Colon (tissue), 2 donors: ENCODE measurements around the gene UBE3C.
"Not testable (repeated sequence)": the region's sequence is repeated elsewhere in the genome, so short reads cannot be mapped to it uniquely, and the experiment has no call there.

Source experiments
- FAIRE-seq: peaks from 2 replicates; lab custom pipeline; 2012; peaks lifted over from hg19 to GRCh38; lab: Jason Lieb, UNC
- donor health status: control.
- donor health status: control.

Gene UBE3C

DNA sequence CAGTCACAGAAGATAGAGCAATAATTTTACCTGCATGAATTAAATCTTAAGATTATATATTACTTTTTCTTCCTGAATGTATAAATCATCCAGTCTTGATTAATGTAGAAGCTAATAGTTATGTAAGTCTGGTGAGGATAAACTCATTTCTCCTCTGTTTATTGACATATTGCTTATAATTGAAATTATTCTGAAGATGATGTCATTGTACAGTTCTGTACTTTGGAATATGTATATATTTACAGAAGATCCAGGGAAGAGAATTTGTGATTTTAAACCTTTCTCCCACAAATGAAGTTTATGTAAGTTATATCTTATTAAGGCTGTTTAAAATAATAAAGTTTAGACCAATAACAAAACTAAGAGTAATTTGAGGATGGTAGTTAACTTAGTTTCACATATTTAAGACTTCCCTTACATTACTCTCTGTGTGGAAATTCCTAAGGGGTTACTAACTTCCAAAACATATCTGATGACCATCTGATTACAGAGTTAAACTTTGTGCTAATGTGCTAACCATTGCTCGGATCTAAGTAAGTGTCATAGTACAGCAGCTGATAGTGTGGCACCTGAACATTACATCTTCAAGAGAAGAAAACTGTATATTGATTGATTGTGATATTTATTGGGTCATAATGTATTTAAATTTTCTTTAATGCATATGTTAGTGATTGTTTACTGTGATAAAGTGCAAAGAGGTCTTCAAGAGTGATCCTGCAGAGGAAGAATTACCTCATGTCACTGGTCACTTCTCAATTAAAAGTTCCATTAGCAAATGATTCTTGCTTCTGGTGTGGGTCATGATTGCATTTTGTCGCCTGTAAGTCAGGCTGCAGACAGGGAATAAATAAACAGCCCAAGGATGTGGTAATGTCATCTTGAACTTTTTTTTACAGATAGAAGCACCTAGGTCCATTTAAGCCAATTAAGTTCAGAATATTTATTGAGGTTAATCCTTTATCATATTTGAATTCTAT, 96.9 kb downstream of the UBE3C start:
- no peak for FAIRE-seq

DNA sequence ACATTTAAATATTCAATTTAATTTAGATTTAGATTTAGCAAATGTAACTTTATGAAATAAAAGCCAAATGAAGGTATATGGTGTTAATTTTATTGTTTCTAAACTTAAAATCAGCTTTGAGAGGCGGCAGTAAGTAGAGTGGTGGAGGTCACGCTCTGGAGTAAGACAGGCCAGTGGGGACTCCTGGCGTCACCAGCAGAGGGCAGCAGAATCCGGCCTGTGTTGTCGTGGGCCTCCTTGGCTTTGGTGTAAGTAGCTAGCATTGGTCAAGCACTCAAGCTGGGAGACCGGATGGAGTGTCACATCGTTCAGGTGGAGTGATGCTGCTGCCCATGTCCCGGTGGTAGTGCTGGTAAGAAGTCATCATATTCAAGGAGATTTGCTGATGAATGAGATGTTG, 99.4 kb downstream of the UBE3C start:
- no peak for FAIRE-seq

DNA sequence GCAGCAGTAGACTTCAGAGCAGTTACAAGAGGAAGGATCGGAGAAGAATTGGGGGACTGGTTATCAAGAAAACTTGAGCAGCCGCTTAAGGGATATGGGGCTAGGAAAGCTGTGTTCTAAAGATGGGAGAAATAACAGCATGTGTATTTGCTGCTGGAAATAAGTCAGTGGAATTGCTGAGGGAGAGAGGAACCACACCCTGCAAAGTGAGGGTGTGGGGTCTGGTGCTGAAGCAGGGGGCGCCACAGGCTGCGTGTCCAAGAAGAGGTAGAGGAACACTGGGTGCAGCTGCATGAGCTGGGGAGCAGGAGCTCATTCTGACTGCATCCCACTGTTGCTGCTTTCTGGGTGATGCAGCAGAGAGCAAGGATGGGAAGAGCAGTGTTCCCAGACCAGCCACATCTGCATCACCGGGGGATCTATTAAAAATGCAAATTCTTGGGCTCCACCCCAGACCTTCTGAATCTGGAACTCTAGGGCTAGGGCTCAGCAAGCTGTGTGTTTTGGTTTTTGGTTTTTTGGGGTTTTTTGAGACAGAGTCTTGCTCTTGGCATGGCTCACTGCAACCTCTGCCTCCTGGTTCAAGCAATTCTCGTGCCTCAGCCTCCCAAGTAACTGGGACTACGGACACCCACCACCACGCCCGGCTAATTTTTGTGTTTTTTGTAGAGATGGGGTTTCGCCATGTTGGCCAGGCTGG, 101.0 kb downstream of the UBE3C start:
- FAIRE-seq = no peak

DNA sequence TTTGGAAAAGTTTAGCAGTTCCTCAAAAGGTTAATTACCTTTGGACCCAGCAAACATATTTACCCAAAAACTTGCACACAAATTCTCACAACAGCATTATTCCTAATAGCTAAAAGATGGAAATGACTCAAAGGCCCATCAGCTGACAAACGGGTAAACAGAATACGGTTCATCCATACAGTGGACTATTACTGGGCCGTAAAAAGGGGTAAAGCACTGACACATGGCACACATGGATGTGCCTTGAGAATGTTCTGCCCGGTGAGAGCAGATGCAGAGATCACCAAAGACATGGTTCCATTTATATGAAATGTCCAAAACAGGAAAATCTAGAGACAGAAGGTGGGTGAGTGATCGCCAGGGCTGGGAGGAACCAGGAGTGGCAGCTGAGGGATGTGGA, 102.9 kb downstream of the UBE3C start:
- no peak for FAIRE-seq

DNA sequence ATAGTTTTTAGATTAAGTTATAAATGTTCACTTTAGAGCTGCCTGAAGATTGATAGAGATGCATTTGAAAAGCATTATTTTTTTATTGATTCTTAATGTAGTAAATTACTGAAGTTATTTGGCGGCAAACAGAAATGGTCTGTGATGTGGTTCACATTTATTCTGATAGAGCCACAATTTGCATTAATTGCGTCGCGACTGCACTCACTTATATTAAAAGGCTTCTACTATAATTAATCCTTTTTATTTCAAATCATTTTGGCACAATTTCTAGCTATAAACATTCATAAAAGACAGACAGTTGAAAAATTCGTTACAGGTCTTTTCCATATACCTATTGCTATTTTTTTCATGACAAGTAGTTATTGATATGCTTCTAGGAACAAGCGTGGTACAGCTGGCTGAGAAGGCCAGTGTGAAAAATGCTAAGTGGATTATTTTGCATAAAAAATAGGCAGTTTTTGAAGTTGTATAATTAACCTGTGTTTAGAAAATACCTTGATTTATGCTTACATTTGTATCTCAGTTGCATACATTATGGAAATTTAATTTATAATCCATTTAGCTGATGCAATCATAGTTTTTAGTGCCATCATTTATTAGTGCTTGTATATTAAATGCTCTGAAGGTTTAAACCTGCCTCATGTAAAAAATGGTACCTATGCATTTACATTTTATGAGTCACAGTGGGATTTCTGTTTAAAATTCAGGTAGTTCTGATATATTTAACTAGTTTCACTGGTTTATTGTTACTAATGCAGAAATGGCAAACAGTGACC, 106.0 kb downstream of the UBE3C start:
- FAIRE-seq = no peak

DNA sequence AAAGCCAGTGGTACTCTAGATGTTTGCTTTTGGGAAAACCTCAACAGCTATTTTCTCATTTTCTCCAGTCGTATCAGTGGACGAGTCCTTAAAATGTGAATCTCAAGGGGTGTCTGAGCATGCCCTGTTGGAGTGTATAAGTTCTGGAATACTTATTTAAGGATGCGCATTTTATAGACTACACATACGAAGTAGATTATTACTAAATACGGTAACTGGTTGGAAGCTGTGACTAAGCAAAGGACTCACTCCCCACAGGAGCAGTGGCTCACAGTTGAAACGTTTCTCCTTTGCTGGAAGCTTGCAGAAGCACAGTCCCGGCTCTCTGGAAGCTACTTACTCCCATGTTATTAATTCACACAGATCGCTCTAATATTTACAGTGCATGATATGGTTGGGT, 107.3 kb downstream of the UBE3C start:
- FAIRE-seq = no peak

DNA sequence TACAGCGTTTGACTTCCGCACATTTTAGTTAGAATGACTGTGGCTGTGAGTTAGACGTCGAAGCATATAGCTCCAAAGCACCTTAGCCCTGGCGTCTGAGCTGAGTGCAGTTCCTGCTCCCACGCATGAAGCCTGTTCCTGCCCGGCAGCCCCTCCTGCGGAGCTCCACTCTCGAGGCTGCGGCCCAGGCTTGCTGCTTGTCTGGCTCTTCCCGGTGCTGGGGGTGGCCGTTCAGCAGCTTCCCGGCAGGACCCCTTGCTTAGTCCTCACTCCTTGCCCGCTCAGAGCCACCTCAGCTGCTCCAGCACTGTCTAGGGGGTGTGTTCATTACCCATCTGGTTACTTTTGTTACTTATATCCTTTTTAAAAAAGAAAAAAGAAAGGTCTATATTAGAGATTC, 109.9 kb downstream of the UBE3C start:
- no peak for FAIRE-seq

DNA sequence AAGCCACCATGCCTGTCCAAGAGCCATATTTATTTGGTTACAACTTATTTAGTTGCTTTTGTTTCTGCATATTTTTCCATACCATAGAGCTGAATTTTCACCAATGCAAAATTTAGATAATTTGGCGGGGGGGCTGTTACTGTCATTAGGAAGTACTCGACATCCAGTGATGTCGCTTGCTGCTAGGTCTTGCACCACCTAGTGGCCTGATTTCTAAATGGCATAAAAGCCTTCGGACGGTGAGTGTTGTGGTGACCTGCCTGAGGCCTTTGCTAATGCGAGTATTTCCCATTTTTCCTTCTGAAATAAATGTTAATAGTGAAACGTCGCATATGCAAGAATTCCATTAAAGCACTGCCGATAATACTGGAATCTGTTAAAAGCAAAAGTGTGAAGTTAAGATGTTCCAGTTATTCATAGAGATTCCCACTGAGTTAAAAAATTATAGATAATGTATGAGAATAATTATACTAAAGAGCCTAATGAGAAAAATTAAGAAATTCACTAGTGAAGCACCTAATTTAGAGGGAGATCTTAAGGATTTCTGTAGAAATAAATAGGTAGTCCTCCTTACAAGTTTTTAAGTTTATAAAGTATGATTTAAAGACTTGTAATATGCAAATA, 112.0 kb downstream of the UBE3C start:
- FAIRE-seq = no peak

DNA sequence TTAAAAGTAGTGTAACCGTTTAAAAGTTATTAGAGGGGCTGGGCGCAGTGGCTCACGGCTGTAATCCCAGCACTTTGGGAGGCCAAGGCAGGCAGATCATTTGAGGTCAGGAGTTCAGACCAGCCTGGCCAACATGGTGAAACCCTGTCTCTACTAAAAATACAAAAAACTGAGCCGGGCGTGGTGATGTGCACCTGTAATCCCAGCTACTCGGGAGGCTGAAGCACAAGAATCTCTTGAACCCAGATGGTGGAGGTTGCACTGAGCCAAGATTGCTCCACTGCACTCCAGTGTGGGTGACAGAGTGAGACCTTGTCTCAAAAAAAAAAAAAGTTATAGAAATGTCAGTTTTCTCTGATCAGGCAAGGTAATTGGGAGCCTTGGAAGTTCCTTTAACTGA, 113.1 kb downstream of the UBE3C start:
- FAIRE-seq = not testable (repeated sequence)

DNA sequence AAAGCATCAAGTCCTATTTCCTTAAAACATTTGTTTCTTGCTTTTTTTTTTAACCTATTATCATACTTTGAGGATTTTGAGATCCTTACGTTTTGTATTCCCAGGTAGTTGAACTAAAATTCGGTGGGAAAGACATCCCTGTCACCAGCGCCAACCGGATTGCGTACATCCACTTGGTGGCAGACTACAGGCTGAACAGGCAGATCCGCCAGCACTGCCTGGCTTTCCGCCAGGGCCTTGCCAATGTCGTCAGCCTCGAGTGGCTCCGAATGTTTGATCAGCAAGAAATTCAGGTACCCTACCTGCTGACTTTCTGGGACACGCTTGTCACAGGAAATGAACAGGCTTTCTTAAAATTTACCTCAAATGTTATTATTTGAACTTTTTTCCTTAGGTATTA, 115.1 kb downstream of the UBE3C start:
- FAIRE-seq = no peak

DNA sequence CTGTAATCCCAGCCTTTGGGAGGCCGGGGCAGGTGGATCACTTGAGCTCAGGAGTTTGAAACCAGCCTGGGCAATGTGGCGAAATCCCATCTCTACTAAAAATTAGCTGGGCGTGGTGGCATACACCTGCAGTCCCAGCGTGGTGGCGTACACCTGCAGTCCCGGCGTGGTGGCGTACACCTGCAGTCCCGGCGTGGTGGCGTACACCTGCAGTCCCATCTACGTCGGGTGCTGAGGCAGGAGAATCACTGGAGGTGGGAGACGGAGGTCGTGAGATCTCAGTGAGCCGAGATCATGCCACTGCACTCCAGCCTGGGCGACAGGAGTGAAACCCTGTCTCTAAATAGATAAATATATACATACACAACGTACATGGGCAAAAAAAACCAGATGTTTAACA, 116.1 kb downstream of the UBE3C start:
- FAIRE-seq = not testable (repeated sequence)

DNA sequence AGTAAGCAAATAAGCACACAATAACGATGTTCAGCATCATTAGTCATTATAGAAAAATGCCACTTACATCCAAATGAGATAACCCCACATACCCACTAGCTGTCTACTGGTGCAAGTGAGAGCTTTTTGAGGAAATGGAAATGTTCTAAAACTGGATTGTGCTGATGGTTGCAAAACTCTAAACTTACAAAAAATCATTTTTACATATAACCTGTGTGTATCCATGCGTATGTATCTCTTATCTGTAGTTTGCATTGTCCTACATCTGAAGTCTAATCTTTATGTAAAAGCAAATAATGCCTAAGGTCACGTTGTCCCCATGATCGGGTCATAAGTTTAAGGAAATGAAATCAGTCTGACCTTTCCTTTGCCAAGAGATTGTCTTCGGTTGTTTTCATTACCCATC, 116.5 kb downstream of the UBE3C start:
- FAIRE-seq = no peak

DNA sequence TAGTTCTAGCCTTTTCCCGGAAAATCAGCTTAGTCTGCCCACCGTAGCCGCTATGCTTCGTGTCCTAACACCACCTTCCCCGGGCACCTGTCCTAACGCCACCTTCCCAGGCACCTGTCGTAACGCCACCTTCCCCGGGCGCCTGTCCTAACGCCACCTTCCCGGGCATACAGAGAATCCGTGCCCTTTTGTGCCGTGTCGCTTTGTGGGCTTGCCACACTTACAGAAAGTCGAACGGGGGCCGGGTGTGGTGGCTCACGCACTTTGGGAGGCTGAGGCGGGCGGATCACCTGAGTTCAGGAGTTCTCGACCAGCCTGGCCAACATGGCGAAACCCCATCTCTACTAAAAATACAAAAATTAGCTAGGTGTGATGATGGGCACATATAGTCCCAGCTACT, 124.4 kb downstream of the UBE3C start:
- no peak for FAIRE-seq

DNA sequence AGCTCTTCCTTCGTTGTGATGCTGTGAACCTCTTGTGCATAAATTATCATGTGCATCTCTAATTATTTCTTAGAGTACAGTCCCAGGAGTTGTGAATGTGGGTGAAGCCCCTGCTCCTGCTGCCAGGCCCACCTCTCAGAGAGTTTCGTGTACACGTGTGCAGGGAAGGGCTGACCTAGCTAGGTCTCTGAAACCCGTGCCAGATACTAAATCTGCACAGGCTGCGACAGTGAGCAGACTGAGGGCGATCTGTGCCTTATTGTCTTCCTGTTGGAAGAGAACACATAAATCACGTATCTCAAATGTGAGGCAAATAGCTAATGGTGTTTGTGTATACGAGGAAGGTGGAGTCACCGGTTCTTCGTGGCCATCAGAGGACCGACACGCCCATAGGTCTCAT, 126.3 kb downstream of the UBE3C start:
- FAIRE-seq = no peak

DNA sequence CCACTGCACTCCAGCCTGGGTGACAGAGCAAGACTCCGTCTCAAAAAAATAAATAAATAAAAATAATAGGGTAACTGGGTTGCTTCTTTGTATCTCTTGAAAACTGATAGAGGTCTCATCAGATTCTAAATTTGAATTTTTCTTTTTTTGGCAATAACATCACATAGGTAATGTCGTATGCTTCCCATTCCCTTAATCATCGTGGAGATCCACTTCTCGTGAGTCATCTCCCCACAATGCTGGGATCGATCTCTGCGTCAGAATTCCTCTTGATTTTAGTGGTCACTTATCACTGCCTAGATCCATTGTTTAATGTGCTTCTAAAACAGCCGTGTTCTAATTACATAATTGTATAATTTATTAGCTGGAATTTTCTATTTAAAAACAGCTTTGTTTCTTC, 127.5 kb downstream of the UBE3C start:
- no peak for FAIRE-seq

DNA sequence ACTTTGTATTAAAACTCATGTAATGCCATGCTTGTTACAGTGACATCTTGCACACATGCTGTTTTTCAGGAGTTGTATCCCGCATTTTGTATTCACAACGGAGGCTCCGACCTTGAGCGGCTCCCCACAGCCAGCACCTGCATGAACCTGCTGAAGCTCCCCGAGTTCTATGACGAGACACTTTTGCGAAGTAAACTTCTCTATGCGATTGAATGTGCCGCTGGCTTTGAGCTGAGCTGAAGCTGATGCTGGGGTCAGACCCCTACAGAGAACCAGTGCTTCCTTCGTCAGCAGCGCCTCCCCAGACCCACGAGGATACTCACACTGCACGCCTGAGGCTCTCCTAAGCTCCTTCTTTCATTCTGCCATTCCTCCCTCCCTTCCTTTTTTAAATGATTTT, 128.8 kb downstream of the UBE3C start:
- FAIRE-seq = no peak

DNA sequence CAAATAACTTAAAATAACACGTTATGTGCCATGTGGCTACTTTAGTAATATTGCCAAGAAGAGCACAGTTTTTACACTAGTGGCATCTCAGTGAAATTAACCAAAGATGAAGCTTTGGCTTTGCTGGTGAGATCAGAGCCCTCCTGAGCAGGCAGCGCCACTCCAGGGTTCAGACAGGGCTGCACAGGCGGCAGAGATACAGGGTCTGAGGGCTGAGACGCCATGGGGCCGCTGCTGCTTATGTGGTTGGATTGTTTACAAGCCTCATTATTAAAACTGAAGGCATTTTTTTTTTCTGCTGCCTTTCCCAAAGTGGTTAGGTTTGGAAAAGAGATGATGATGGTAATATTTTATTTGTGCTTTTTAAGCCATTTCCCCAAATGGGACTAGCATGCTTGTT, 129.2 kb downstream of the UBE3C start:
- FAIRE-seq = no peak

DNA sequence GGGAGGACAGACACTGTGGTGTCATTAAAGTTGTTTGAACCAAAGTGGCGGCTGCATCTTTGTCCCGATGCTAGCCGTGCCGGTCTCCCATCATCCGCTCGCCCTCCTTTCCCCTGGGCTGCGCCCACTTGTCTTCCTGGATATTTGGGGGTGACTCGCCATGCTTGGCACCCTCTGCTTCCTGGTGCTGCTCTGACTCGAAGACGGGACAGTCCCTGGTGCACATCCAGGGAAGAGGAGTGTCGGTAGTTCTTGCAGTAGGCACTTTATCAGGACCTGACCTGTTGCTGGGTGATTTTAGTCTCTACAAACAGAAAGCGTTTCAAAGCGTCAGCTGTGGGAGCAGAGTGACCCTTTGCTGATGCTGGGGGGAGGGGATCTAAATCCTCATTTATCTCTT, 129.8 kb downstream of the UBE3C start:
- FAIRE-seq = no peak

DNA sequence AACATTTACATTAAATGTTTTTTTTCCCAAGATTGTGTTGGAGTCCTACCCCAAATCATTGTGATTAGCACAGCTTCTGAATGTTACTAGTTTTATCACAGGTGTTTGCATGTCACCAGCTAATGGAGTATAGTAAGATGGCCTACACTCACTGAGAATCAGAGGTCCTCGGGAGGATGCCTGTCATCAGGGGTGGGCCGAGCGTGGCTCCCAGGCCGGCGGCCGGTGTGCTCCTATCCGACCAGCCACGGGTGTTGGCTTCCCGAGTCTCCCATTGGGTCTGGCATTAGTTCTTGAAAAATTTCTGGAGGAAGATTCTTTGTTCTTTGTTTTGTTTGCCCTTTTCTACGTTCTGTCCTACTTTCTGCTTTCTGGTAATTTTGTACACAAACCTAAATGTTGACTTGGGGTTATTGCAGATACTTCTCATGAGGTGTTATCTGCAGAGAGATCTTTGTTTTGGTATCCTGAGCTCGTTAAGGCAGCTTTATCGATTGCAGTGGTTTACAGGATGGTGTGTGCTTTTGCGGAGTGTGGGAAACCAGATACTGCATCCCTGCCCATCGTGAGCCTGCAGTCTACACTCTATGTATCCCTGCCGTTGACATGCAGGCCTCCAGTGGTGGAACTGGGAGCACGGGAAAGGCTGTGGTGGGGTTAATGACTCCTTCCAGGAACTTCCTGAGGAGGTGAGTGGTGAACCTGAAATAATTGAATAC, 130.8 kb downstream of the UBE3C start:
- no peak for FAIRE-seq

DNA sequence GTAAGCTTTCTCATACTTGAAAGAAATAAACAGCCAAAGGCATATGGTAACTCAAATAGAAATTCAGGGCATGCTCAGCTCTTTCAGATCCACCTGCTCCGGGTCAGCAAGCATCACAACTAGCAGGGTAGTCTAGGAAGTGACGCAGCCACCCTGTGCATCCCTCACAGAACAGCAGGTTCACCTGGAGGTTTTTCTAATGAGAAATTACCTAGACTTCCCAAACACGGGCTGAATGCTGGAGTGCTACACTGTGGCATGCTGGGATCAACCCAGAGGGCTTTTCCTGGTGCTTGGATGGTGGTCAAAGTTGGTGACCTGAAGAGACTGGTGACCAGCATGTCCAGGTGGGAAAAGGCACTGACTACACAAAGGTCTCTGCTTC, 131.3 kb downstream of the UBE3C start:
- FAIRE-seq = no peak

DNA sequence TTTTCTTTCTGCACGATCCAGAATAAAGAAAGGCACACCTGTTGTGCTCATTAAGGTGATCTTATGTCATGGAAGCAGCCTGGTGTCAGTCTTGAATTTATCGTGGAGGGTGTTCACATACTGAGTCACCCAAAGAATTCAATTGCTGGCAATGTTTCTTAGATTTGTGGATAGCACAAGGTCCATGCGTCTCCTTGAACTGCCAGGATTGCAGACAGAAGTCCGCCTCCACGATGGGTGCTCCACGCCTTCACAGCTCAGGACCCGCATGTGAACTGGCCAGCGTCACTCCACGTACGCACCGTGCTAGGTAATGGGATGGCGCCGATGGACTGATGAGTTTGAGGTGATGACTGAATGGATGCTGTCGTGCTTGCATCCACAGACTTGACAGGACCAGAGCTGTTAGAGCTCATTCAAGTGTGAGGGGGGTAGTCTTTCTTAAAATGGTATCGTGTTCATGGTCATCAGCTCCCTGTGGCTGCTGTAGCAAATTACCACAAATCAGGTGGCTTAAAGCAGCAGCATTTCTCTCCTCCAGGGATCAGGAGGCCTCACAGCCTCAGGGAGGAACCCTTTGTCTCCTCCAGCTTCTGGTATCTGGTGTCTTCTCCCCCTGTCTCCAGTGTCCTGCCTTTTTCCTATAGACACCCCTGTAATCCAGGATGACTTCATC, 132.7 kb downstream of the UBE3C start:
- FAIRE-seq = no peak
